Sigmoid colon (tissue), 7 donors: ENCODE measurements around the gene CACNA1G. TPM values are rescaled to one million over a fixed set of nuclear protein-coding genes. Genes with fewer than 3 reads are reported as not detected.

Source experiments
- DNase-seq: peaks from one replicate; pipeline ENCODE4 v3.0.0-alpha.2; 2019
- H3K27ac ChIP-seq, 4 donors: fragments of 200-600 bp; sonication (generic); one replicate each; pipeline ENCODE4 v1.5.1; 2016 to 2019; ENCODE audit warnings: mild to moderate bottlenecking in 1 of 4
- H3K27me3 ChIP-seq, 3 donors: fragments of 200-600 bp; sonication (generic); one replicate each; pipeline ENCODE4 v1.5.1; 2019; ENCODE audit warnings: mild to moderate bottlenecking in 1 of 3
- H3K36me3 ChIP-seq, 4 donors: fragments of 200-600 bp; sonication (generic); one replicate each; pipeline ENCODE4 v1.5.1; 2016 to 2019
- H3K4me1 ChIP-seq, 4 donors: fragments of 200-600 bp; sonication (generic); one replicate each; pipeline ENCODE4 v1.5.1; 2017 to 2019
- H3K4me3 ChIP-seq, 4 donors: fragments of 200-600 bp; sonication (generic); one replicate each; pipeline ENCODE4 v1.5.1; 2017 to 2019; ENCODE audit warnings: mild to moderate bottlenecking in 2 of 4, moderate library complexity in 1 of 4
- H3K9me3 ChIP-seq, 4 donors: fragments of 200-600 bp in 3 of 4; sonication (generic) in 3 of 4; one replicate each; pipeline versions ENCODE4 v1.5.1 to v1.6.1; 2013 to 2019
- EP300 ChIP-seq, 4 donors: sonication (generic); formaldehyde crosslinking; IDR thresholded peaks; one replicate each; pipeline ENCODE4 v1.6.1; 2017; ENCODE audit warnings: antibody characterized with exemption in 4 of 4
- POLR2A ChIP-seq, 2 donors: fragments of 450-650 bp; IDR thresholded peaks; one replicate each; pipeline ENCODE4 v1.6.1; 2016; ENCODE audit warnings: antibody characterized with exemption in 2 of 2, mild to moderate bottlenecking in 2 of 2, moderate library complexity in 2 of 2
- POLR2AphosphoS5 ChIP-seq, 4 donors: sonication (generic); formaldehyde crosslinking; IDR thresholded peaks; one replicate each; pipeline ENCODE4 v1.6.1; 2017; ENCODE audit warnings: antibody characterized with exemption in 4 of 4
- WGBS, 2 donors: extraction: QIAGEN DNeasy Blood & Tissue Kit; methylation state at CpG; one replicate each; pipeline ENCODE4 v1.1.7; 2013; 5-methylcytosine and 5-hydroxymethylcytosine counted together
- intact Hi-C: fragments of 100-400 bp; cut with DNase I; formaldehyde crosslinking; loops from one replicate; pipeline ENCODE4 v1.15.1; 2023
- polyA plus RNA-seq, 3 donors: library from polyadenylated mRNA; stranded (reverse); fragments of 200-250 nt; gene quantifications; one replicate each; pipeline ENCODE4 v1.2.3, GENCODE V29; 2013
- total RNA-seq, 4 donors: library from RNA; depleted of rRNA; stranded (reverse); fragments of >200 nt; gene quantifications; one replicate each; pipeline ENCODE4 v1.1.0, GENCODE V29; 2016
- TF ChIP-seq, protein P1 (sequence below), 4 experiments: fragments of 450-650 bp in 3 of 4; fragments of 200-600 bp in 1 of 4; IDR thresholded peaks; one replicate each; pipeline ENCODE4 v1.5.1; 2016 to 2019; ENCODE audit warnings: antibody characterized with exemption in 4 of 4, mild to moderate bottlenecking in 3 of 4, moderate library complexity in 2 of 4
- donor health status: healthy with polysubstance abuse.
- donor health status: Bipolar disorder and iron deficiency.
- donor health status: healthy.

Gene CACNA1G
- total and polyA plus RNA-seq, 7 donors = under 0.01 to 1.4 (median 0.34) TPM; not detected in 1

GRCh38 chr17:50562242-50563091 lies 2.0 kb downstream of the CACNA1G start:
- H3K4me3 ChIP-seq = peak overlapping the region in 1 of 4 donors; percentile 58
- intact Hi-C loops = no loop called here
- no peaks in the 10 kb centered on the region for H3K9me3 ChIP-seq
- no peak for DNase-seq
- WGBS, 2 donors = 20 to 24% methylated on average over 22 of the region's 22 CpGs
- peaks cover 27 to 96% (median 59%) of the 10 kb centered on the region in 3 donors for H3K27me3 ChIP-seq
- H3K4me1 ChIP-seq = peaks cover 0 to 63% (median 51%) of the 10 kb centered on the region in 4 donors
- H3K36me3 ChIP-seq = no peaks in the 10 kb centered on the region
- no peak overlapping the region for H3K27ac ChIP-seq
- TF ChIP-seq, protein P1, sequence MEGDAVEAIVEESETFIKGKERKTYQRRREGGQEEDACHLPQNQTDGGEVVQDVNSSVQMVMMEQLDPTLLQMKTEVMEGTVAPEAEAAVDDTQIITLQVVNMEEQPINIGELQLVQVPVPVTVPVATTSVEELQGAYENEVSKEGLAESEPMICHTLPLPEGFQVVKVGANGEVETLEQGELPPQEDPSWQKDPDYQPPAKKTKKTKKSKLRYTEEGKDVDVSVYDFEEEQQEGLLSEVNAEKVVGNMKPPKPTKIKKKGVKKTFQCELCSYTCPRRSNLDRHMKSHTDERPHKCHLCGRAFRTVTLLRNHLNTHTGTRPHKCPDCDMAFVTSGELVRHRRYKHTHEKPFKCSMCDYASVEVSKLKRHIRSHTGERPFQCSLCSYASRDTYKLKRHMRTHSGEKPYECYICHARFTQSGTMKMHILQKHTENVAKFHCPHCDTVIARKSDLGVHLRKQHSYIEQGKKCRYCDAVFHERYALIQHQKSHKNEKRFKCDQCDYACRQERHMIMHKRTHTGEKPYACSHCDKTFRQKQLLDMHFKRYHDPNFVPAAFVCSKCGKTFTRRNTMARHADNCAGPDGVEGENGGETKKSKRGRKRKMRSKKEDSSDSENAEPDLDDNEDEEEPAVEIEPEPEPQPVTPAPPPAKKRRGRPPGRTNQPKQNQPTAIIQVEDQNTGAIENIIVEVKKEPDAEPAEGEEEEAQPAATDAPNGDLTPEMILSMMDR (IDR thresholded peaks at IDR 0.05) = no peak
- TF ChIP-seq POLR2A (IDR thresholded peaks at IDR 0.05) (no peak), POLR2AphosphoS5 (IDR thresholded peaks at IDR 0.05) (no peak), EP300 (IDR thresholded peaks at IDR 0.05) (no peak)

GRCh38 chr17:50563092-50563511 lies 2.6 kb downstream of the CACNA1G start:
- Histone ChIP-seq H3K4me1 (peaks cover 0 to 63% (median 51%) of the 10 kb centered on the region in 4 donors), H3K4me3 (no peak overlapping the region), H3K27me3 (peaks cover 27 to 98% (median 59%) of the 10 kb centered on the region in 3 donors), H3K36me3 (no peaks in the 10 kb centered on the region), H3K27ac (no peak overlapping the region), H3K9me3 (no peaks in the 10 kb centered on the region)
- intact Hi-C loops = no loop called here
- TF ChIP-seq, protein P1 (IDR thresholded peaks at IDR 0.05) = no peak
- TF ChIP-seq EP300 (IDR thresholded peaks at IDR 0.05) (no peak), POLR2AphosphoS5 (IDR thresholded peaks at IDR 0.05) (no peak), POLR2A (IDR thresholded peaks at IDR 0.05) (no peak)
- 60 to 74% methylated on average over 4 of the region's 4 CpGs for WGBS, 2 donors
- DNase-seq = no peak

DNA sequence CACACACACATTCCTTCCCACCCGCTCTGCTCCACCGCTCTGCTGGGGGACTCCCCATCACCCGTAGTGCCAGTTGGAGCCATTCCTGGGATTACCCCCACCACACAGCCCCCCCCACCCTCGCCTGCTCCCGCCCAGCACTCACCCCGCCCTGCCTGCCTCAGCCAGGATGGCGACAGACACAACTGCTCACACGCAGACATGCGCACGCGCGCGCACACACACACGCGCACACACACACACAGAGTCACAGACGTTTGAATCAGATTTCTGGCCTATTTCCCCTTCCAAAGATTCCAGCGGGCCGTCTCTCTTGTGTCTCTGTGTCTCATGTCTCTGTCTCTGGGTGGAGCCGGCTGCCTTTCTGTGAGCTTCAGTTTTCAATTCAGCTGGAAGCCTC lies 4.4 kb downstream of the CACNA1G start:
- no peak overlapping the region for H3K4me3 ChIP-seq
- peak overlapping the region; percentile 3 to 52 (median 27) for H3K27ac ChIP-seq
- WGBS, 2 donors = 17 to 32% methylated on average over 19 of the region's 19 CpGs
- peak; percentile 91 for DNase-seq
- H3K36me3 ChIP-seq = no peaks in the 10 kb centered on the region
- no peaks in the 10 kb centered on the region for H3K9me3 ChIP-seq
- peak in 1 of 4 donors; percentile 11 for TF ChIP-seq POLR2AphosphoS5 (IDR thresholded peaks at IDR 0.05)
- TF ChIP-seq POLR2A (IDR thresholded peaks at IDR 0.05) = no peak
- H3K27me3 ChIP-seq = peaks cover 22 to 80% (median 46%) of the 10 kb centered on the region in 3 donors
- intact Hi-C loops = no loop called here
- peaks cover 0 to 50% (median 36%) of the 10 kb centered on the region in 4 donors for H3K4me1 ChIP-seq

GRCh38 chr17:50565402-50566350 lies 5.2 kb downstream of the CACNA1G start:
- no peaks in the 10 kb centered on the region for H3K9me3 ChIP-seq
- H3K36me3 ChIP-seq = no peaks in the 10 kb centered on the region
- H3K27ac ChIP-seq = peak overlapping the region in 1 of 4 donors; percentile 49
- no peak for DNase-seq
- intact Hi-C loops = no loop called here
- 30 to 39% methylated on average over 10 of the region's 10 CpGs for WGBS, 2 donors
- no peak overlapping the region for H3K4me3 ChIP-seq
- H3K4me1 ChIP-seq = peaks cover 0 to 42% (median 30%) of the 10 kb centered on the region in 4 donors
- H3K27me3 ChIP-seq = peaks cover 22 to 72% (median 40%) of the 10 kb centered on the region in 3 donors
- TF ChIP-seq, protein P1 (IDR thresholded peaks at IDR 0.05) = no peak
- TF ChIP-seq POLR2A (IDR thresholded peaks at IDR 0.05) (no peak), POLR2AphosphoS5 (IDR thresholded peaks at IDR 0.05) (no peak), EP300 (IDR thresholded peaks at IDR 0.05) (no peak)
